ENCODE data around the gene TMEM150A.

TMEM150A gene

GRCh38 chr2:85602476-85603234 lies at the start of gene TMEM150A:
Gene TMEM150A, minus strand, starts transcription at chr2:85602698. Its CDS starts 750 bp downstream, at chr2:85601948.
- Histone ChIP-seq H3K4me2 (ENCODE audit: low read length) (peak within 1 kb of the TSS; percentile 85), H4K20me1 (ENCODE audit: control insufficient read depth, insufficient read depth, low read depth, low read length) (no peaks in the 10 kb centered on the region), H3K79me2 (ENCODE audit: control insufficient read depth, low read length) (no peaks in the 10 kb centered on the region; the same call in 1 of the 2 replicates), H3K36me3 (ENCODE audit: control insufficient read depth, low read length) (peaks cover 11% of the 10 kb centered on the region), H3F3A (ENCODE audit: control insufficient read depth, insufficient read depth) (peaks cover 9% of the 10 kb centered on the region; the same call in 1 of the 2 replicates), H3K9me2 (replicated peaks; ENCODE audit: control insufficient read depth, low read length) (no peaks in the 10 kb centered on the region), H3K27ac (ENCODE audit: low read depth, low read length) (no peak within 1 kb of the TSS), H3K4me1 (ENCODE audit: control insufficient read depth, low read length) (peaks cover 22% of the 10 kb centered on the region), H3K9me3 (ENCODE audit: control insufficient read depth, insufficient read depth, low read length) (no peaks in the 10 kb centered on the region), H3K4me3 (ENCODE audit: low read length) (peak within 1 kb of the TSS; percentile 80), H3K27me3 (ENCODE audit: control insufficient read depth, low read length) (no peaks in the 10 kb centered on the region)
- no peak for TF ChIP-seq EZH2phosphoT487 (IDR thresholded peaks at IDR 0.05; ENCODE audit: borderline replicate concordance, low read length)
- TF ChIP-seq CTCF (IDR thresholded peaks at IDR 0.05; ENCODE audit: low read depth, low read length, poor library complexity, severe bottlenecking): peak; percentile 35

- Histone ChIP-seq H3K9me2 (replicated peaks; ENCODE audit: control insufficient read depth, low read length) (no peaks in the 10 kb centered on the region), H3F3A (ENCODE audit: control insufficient read depth, insufficient read depth) (no peaks in the 10 kb centered on the region), H3K4me1 (ENCODE audit: control insufficient read depth, low read length) (no peaks in the 10 kb centered on the region), H3K4me2 (ENCODE audit: low read length) (no peak overlapping the region), H3K27ac (ENCODE audit: low read depth, low read length) (no peak overlapping the region), H3K4me3 (ENCODE audit: low read length) (no peak overlapping the region), H4K20me1 (ENCODE audit: control insufficient read depth, insufficient read depth, low read depth, low read length) (no peaks in the 10 kb centered on the region), H3K36me3 (ENCODE audit: control insufficient read depth, low read length) (peaks cover 63% of the 10 kb centered on the region), H3K27me3 (ENCODE audit: control insufficient read depth, low read length) (no peaks in the 10 kb centered on the region), H3K9me3 (ENCODE audit: control insufficient read depth, insufficient read depth, low read length) (no peaks in the 10 kb centered on the region), H3K79me2 (ENCODE audit: control insufficient read depth, low read length) (no peaks in the 10 kb centered on the region)
- TF ChIP-seq EZH2phosphoT487 (IDR thresholded peaks at IDR 0.05; ENCODE audit: borderline replicate concordance, low read length) (no peak), CTCF (IDR thresholded peaks at IDR 0.05; ENCODE audit: low read depth, low read length, poor library complexity, severe bottlenecking) (no peak)
Observed at GRCh38 chr2:85652056-85652455, 49.6 kb upstream of the TMEM150A start.

- H3K79me2 ChIP-seq (ENCODE audit: control insufficient read depth, low read length): no peaks in the 10 kb centered on the region
- H3K4me1 ChIP-seq (ENCODE audit: control insufficient read depth, low read length): no peaks in the 10 kb centered on the region
- peaks cover 72% of the 10 kb centered on the region for H3K36me3 ChIP-seq (ENCODE audit: control insufficient read depth, low read length)
- H3K27me3 ChIP-seq (ENCODE audit: control insufficient read depth, low read length): no peaks in the 10 kb centered on the region
- H3K9me3 ChIP-seq (ENCODE audit: control insufficient read depth, insufficient read depth, low read length): no peaks in the 10 kb centered on the region
- H3K4me2 ChIP-seq (ENCODE audit: low read length): no peak overlapping the region
- no peaks in the 10 kb centered on the region for H4K20me1 ChIP-seq (ENCODE audit: control insufficient read depth, insufficient read depth, low read depth, low read length)
- H3K27ac ChIP-seq (ENCODE audit: low read depth, low read length): no peak overlapping the region
- no peak for TF ChIP-seq CTCF (IDR thresholded peaks at IDR 0.05; ENCODE audit: low read depth, low read length, poor library complexity, severe bottlenecking)
- TF ChIP-seq EZH2phosphoT487 (IDR thresholded peaks at IDR 0.05; ENCODE audit: borderline replicate concordance, low read length): no peak
- no peaks in the 10 kb centered on the region for H3F3A ChIP-seq (ENCODE audit: control insufficient read depth, insufficient read depth)
- no peak overlapping the region for H3K4me3 ChIP-seq (ENCODE audit: low read length)
- H3K9me2 ChIP-seq (replicated peaks; ENCODE audit: control insufficient read depth, low read length): no peaks in the 10 kb centered on the region
Observed at GRCh38 chr2:85651097-85651496, 48.6 kb upstream of the TMEM150A start.

Measured in DOHH2 (cell line).